ENCODE data around the gene MYLK2.

DNA sequence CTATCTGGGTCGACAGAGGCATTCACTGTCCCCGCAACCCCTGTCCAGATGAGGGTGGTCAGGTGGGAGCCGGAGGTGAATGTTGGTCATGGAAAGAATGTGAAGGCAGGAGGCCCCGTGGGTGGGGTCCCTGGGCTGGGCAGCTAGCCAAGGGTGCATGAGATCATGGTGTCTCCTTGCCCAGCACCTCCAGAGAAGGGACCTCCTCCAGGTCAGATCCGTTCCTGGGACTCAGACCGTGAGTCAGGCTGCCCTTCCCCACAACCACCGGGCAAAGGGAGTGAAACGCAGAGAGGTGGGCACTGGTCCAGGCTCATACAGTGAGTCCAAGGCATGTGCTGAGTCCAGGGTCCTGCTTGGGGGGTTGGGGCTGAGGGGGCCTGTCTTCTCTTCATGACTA, 22.8 kb downstream of the MYLK2 start:
- TF ChIP-seq CTCF (IDR thresholded peaks at IDR 0.05) (no peak), POLR2A (IDR thresholded peaks at IDR 0.05) (no peak)

Measured in adrenal gland (tissue), 5 donors.